SU-DHL-6 (cell line): Measurements from ENCODE around the gene RUNX1.
A peak's percentile ranks its signal among the peaks of the same experiment; 100 is the strongest.

Experiments used
- H2AFZ ChIP-seq: fragments of 200-600 bp; sonication (generic); 2 replicates; pipeline ENCODE4 v1.6.1; 2014; ENCODE audit warnings: low read depth, mild to moderate bottlenecking, moderate library complexity, mixed read lengths, antibody characterized with exemption, low read length; ENCODE audit not compliant: severe bottlenecking
- H3F3A ChIP-seq: fragments of 200-600 bp; shearing (Covaris generic); 2 replicates; pipeline ENCODE4 v1.6.0; 2016; ENCODE audit warnings: antibody characterized with exemption, mild to moderate bottlenecking; ENCODE audit not compliant: insufficient read depth
- H3K27ac ChIP-seq: fragments of 200-600 bp; sonication (generic); 2 replicates; pipeline ENCODE4 v1.5.1; 2016; ENCODE audit warnings: low read depth, mild to moderate bottlenecking, low read length, moderate library complexity, mixed read lengths
- H3K27me3 ChIP-seq: fragments of 200-600 bp; sonication (generic), shearing (Covaris generic); 2 replicates; pipeline ENCODE4 v1.6.0; 2014; ENCODE audit warnings: mild to moderate bottlenecking, low read length
- H3K36me3 ChIP-seq: fragments of 200-600 bp; sonication (generic); 2 replicates; pipeline ENCODE4 v1.6.1; 2014; ENCODE audit warnings: mild to moderate bottlenecking, low read length, mixed read lengths
- H3K4me2 ChIP-seq: fragments of 300-600, 200-600 bp; shearing (Covaris generic), sonication (generic); 2 replicates; pipeline ENCODE4 v1.6.0; 2014; ENCODE audit warnings: low read length, low read depth, mild to moderate bottlenecking; ENCODE audit not compliant: poor library complexity, severe bottlenecking
- H3K4me3 ChIP-seq: fragments of 200-600 bp; sonication (generic); 2 replicates; pipeline ENCODE4 v1.5.1; 2014; ENCODE audit warnings: antibody characterized with exemption, low read length, mild to moderate bottlenecking, mixed read lengths; ENCODE audit not compliant: insufficient read depth, poor library complexity, severe bottlenecking
- H3K79me2 ChIP-seq: fragments of 200-600 bp; sonication (generic); 2 replicates; pipeline ENCODE4 v1.6.1; 2014; ENCODE audit warnings: mild to moderate bottlenecking, low read length, moderate library complexity; ENCODE audit not compliant: insufficient read depth
- H3K9ac ChIP-seq: fragments of 200-600 bp; sonication (generic); 2 replicates; pipeline ENCODE4 v1.7.0; 2014; ENCODE audit warnings: mild to moderate bottlenecking, low read length
- H3K9me2 ChIP-seq: fragments of 200-600 bp; sonication (generic); replicated peaks from 2 replicates; pipeline ENCODE4 v1.6.1; 2014; ENCODE audit warnings: low read length; ENCODE audit not compliant: insufficient read depth
- H3K9me3 ChIP-seq: fragments of 200-600 bp; sonication (generic); 2 replicates; pipeline ENCODE4 v1.6.1; 2014; ENCODE audit warnings: low read length, mixed read lengths; ENCODE audit not compliant: insufficient read depth
- H4K20me1 ChIP-seq: fragments of 200-600 bp; sonication (generic); 2 replicates; pipeline ENCODE4 v1.6.1; 2014; ENCODE audit warnings: low read depth, mild to moderate bottlenecking, antibody characterized with exemption, low read length, moderate library complexity, mixed read lengths
- CTCF ChIP-seq: fragments of 200-600 bp; sonication (generic); IDR thresholded peaks from one replicate; pipeline ENCODE4 v1.5.1; 2017; ENCODE audit warnings: antibody characterized with exemption, mild to moderate bottlenecking, low read length, moderate library complexity; ENCODE audit not compliant: insufficient read depth, poor library complexity, severe bottlenecking
- EZH2phosphoT487 ChIP-seq: fragments of 200-600 bp; sonication (generic), shearing (Covaris generic); conservative IDR thresholded peaks from 2 replicates; pipeline ENCODE4 v1.6.1; 2018; ENCODE audit warnings: mild to moderate bottlenecking, antibody characterized with exemption, low read length, moderate library complexity, mixed read lengths

Gene RUNX1

GRCh38 chr21:35041881-35042280, 7.2 kb downstream of the RUNX1 start:
- TF ChIP-seq EZH2phosphoT487, result no peak
- TF ChIP-seq CTCF, result no peak
- Histone ChIP-seq H2AFZ (no peak overlapping the region), H3K36me3 (0 out of 2 replicates have a peak, but pooled peaks cover 5% of the 10 kb centered on the region), H3K27me3 (no peaks in the 10 kb centered on the region), H3K4me3 (no peak overlapping the region), H3F3A (no peaks in the 10 kb centered on the region), H3K9me3 (no peaks in the 10 kb centered on the region), H3K9ac (no peak overlapping the region), H3K27ac (no peak overlapping the region), H3K4me2 (peak overlapping the region; percentile 13), H3K79me2 (peaks cover 100% of the 10 kb centered on the region), H3K9me2 (no peaks in the 10 kb centered on the region), H4K20me1 (peaks cover 6% of the 10 kb centered on the region; the same call in 1 of the 2 replicates)

GRCh38 chr21:35041122-35041521, 8.0 kb downstream of the RUNX1 start:
- H3K79me2 ChIP-seq, result peaks cover 100% of the 10 kb centered on the region
- no peak overlapping the region for H3K27ac ChIP-seq
- H2AFZ ChIP-seq, result no peak overlapping the region
- peak overlapping the region; percentile 13 for H3K4me2 ChIP-seq
- no peak overlapping the region for H3K9ac ChIP-seq
- H3F3A ChIP-seq, result no peaks in the 10 kb centered on the region
- H4K20me1 ChIP-seq, result peaks cover 6% of the 10 kb centered on the region; the same call in 1 of the 2 replicates
- H3K9me3 ChIP-seq, result no peaks in the 10 kb centered on the region
- no peaks in the 10 kb centered on the region for H3K9me2 ChIP-seq
- TF ChIP-seq CTCF (no peak), EZH2phosphoT487 (no peak)
- no peak overlapping the region for H3K4me3 ChIP-seq
- 0 out of 2 replicates have a peak, but pooled peaks cover 5% of the 10 kb centered on the region for H3K36me3 ChIP-seq
- no peaks in the 10 kb centered on the region for H3K27me3 ChIP-seq

GRCh38 chr21:35039595-35040289, 9.4 kb downstream of the RUNX1 start:
- H3K79me2 ChIP-seq, result peaks cover 100% of the 10 kb centered on the region
- H3K9me3 ChIP-seq, result no peaks in the 10 kb centered on the region
- H3K27ac ChIP-seq, result peak overlapping the region; percentile 10; the same call in 1 of the 2 replicates
- H3F3A ChIP-seq, result no peaks in the 10 kb centered on the region
- H2AFZ ChIP-seq, result no peak overlapping the region
- TF ChIP-seq EZH2phosphoT487 (no peak), CTCF (no peak)
- H3K4me3 ChIP-seq, result no peak overlapping the region
- H3K36me3 ChIP-seq, result 0 out of 2 replicates have a peak, but pooled peaks cover under 1% of the 10 kb centered on the region
- no peaks in the 10 kb centered on the region for H3K27me3 ChIP-seq
- H4K20me1 ChIP-seq, result peaks cover 6% of the 10 kb centered on the region; the same call in 1 of the 2 replicates
- no peak overlapping the region for H3K4me2 ChIP-seq
- no peak overlapping the region for H3K9ac ChIP-seq
- no peaks in the 10 kb centered on the region for H3K9me2 ChIP-seq
